SK-N-SH treated with all-trans-retinoic acid at 6 μM for 48 hours (cell line): Measurements from ENCODE around the gene PCDH12.

ENCODE experiments used
- ATAC-seq: fragments of 200-7000 bp; cut with Tn5 transposase; 3 replicates; pipeline ENCODE4 v1.9.1; 2020; ENCODE audit warnings: mild to moderate bottlenecking, moderate library complexity
- BACH2 ChIP-seq: fragments of 250-450 bp; sonication (Bioruptor Pico); IDR thresholded peaks from 2 replicates; pipeline ENCODE4 v1.9.0; 2021; ENCODE audit warnings: mild to moderate bottlenecking, borderline replicate concordance
- CSDC2 ChIP-seq: fragments of 250-450 bp; sonication (Bioruptor Pico); IDR thresholded peaks from 2 replicates; pipeline ENCODE4 v1.5.0; 2020; ENCODE audit warnings: mild to moderate bottlenecking, moderate library complexity
- ESRRG ChIP-seq: fragments of 250-450 bp; sonication (Bioruptor Pico); IDR thresholded peaks from 2 replicates; pipeline ENCODE4 v1.6.1; 2021; ENCODE audit warnings: mild to moderate bottlenecking
- ISL1 ChIP-seq: fragments of 250-450 bp; sonication (Bioruptor Pico); IDR thresholded peaks from 2 replicates; pipeline ENCODE4 v2.1.2; 2022; ENCODE audit warnings: mild to moderate bottlenecking, moderate library complexity
- PATZ1 ChIP-seq: fragments of 250-450 bp; sonication (Bioruptor Pico); IDR thresholded peaks from 2 replicates; pipeline ENCODE4 v1.8.0; 2020; ENCODE audit warnings: mild to moderate bottlenecking, moderate library complexity, borderline replicate concordance
- POU6F1 ChIP-seq: fragments of 250-450 bp; sonication (Bioruptor Pico); IDR thresholded peaks from 2 replicates; pipeline ENCODE4 v1.8.0; 2021; ENCODE audit warnings: low read depth, mild to moderate bottlenecking, moderate library complexity, borderline replicate concordance
- PPARA ChIP-seq: fragments of 250-450 bp; sonication (Bioruptor Pico); IDR thresholded peaks from 2 replicates; pipeline ENCODE4 v1.5.0; 2020; ENCODE audit warnings: mild to moderate bottlenecking, borderline replicate concordance
- SNAI2 ChIP-seq: fragments of 250-450 bp; sonication (Bioruptor Pico); IDR thresholded peaks from 2 replicates; pipeline ENCODE4 v1.5.0; 2020; ENCODE audit warnings: mild to moderate bottlenecking, moderate library complexity
- TCF4 ChIP-seq: fragments of 250-450 bp; sonication (Bioruptor Pico); IDR thresholded peaks from 2 replicates; pipeline ENCODE4 v1.8.0; 2021; ENCODE audit warnings: mild to moderate bottlenecking, moderate library complexity, borderline replicate concordance
- TOX ChIP-seq: fragments of 250-450 bp; sonication (Bioruptor Pico); IDR thresholded peaks from 2 replicates; pipeline ENCODE4 v1.8.0; 2021; ENCODE audit warnings: mild to moderate bottlenecking, moderate library complexity, borderline replicate concordance
- ZC3H10 ChIP-seq: fragments of 250-450 bp; sonication (Bioruptor Pico); IDR thresholded peaks from 2 replicates; pipeline ENCODE4 v1.5.1; 2021; ENCODE audit warnings: mild to moderate bottlenecking, moderate library complexity
- ZFP30 ChIP-seq: fragments of 450-650 bp; formaldehyde crosslinking; IDR thresholded peaks from 2 replicates; pipeline ENCODE4 v1.5.0; 2022; ENCODE audit warnings: mild to moderate bottlenecking, moderate library complexity
- ZNF565 ChIP-seq: fragments of 450-650 bp; formaldehyde crosslinking; conservative IDR thresholded peaks from 2 replicates; pipeline ENCODE4 v1.5.0; 2020; ENCODE audit warnings: low read depth, mild to moderate bottlenecking, moderate library complexity
- ZNF70 ChIP-seq: fragments of 450-650 bp; formaldehyde crosslinking; IDR thresholded peaks from 2 replicates; pipeline ENCODE4 v1.5.0; 2020; ENCODE audit warnings: mild to moderate bottlenecking, moderate library complexity
- ZNF8 ChIP-seq: fragments of 450-650 bp; formaldehyde crosslinking; IDR thresholded peaks from 2 replicates; pipeline ENCODE4 v1.5.0; 2020; ENCODE audit warnings: mild to moderate bottlenecking, moderate library complexity
- TF ChIP-seq, protein P1 (sequence below): fragments of 250-450 bp; sonication (Bioruptor Pico); IDR thresholded peaks from 2 replicates; pipeline ENCODE4 v1.5.0; 2020; ENCODE audit warnings: mild to moderate bottlenecking, moderate library complexity
- TF ChIP-seq, protein P2 (sequence below): fragments of 250-450 bp; sonication (Bioruptor Pico); IDR thresholded peaks from 2 replicates; pipeline ENCODE4 v1.5.1; 2020; ENCODE audit warnings: low read depth, mild to moderate bottlenecking, moderate library complexity

Gene PCDH12

GRCh38 chr5:141944076-141944475 is 13.9 kb downstream of the PCDH12 start:
- TF ChIP-seq BACH2 (CRISPR knock-in tag) (no peak), ZFP30 (no peak), ZNF8 (CRISPR knock-in tag) (no peak), TOX (CRISPR knock-in tag) (no peak), PATZ1 (CRISPR knock-in tag) (no peak), ZC3H10 (CRISPR knock-in tag) (no peak), ISL1 (CRISPR knock-in tag) (no peak), ZNF70 (CRISPR knock-in tag) (no peak), SNAI2 (no peak), PPARA (CRISPR knock-in tag) (no peak), POU6F1 (CRISPR knock-in tag) (no peak), ZNF565 (CRISPR knock-in tag) (no peak), ESRRG (CRISPR knock-in tag) (no peak)
- TF ChIP-seq, protein P1, sequence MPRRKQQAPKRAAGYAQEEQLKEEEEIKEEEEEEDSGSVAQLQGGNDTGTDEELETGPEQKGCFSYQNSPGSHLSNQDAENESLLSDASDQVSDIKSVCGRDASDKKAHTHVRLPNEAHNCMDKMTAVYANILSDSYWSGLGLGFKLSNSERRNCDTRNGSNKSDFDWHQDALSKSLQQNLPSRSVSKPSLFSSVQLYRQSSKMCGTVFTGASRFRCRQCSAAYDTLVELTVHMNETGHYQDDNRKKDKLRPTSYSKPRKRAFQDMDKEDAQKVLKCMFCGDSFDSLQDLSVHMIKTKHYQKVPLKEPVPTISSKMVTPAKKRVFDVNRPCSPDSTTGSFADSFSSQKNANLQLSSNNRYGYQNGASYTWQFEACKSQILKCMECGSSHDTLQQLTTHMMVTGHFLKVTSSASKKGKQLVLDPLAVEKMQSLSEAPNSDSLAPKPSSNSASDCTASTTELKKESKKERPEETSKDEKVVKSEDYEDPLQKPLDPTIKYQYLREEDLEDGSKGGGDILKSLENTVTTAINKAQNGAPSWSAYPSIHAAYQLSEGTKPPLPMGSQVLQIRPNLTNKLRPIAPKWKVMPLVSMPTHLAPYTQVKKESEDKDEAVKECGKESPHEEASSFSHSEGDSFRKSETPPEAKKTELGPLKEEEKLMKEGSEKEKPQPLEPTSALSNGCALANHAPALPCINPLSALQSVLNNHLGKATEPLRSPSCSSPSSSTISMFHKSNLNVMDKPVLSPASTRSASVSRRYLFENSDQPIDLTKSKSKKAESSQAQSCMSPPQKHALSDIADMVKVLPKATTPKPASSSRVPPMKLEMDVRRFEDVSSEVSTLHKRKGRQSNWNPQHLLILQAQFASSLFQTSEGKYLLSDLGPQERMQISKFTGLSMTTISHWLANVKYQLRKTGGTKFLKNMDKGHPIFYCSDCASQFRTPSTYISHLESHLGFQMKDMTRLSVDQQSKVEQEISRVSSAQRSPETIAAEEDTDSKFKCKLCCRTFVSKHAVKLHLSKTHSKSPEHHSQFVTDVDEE (CRISPR knock-in tag), result no peak
- TF ChIP-seq, protein P2, sequence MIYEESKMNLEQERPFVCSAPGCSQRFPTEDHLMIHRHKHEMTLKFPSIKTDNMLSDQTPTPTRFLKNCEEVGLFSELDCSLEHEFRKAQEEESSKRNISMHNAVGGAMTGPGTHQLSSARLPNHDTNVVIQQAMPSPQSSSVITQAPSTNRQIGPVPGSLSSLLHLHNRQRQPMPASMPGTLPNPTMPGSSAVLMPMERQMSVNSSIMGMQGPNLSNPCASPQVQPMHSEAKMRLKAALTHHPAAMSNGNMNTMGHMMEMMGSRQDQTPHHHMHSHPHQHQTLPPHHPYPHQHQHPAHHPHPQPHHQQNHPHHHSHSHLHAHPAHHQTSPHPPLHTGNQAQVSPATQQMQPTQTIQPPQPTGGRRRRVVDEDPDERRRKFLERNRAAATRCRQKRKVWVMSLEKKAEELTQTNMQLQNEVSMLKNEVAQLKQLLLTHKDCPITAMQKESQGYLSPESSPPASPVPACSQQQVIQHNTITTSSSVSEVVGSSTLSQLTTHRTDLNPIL (CRISPR knock-in tag), result no peak
- no peak for ATAC-seq

- TF ChIP-seq, protein P1 (CRISPR knock-in tag), result no peak
- TF ChIP-seq ZFP30 (no peak), BACH2 (CRISPR knock-in tag) (no peak), ZNF565 (CRISPR knock-in tag) (no peak), ISL1 (CRISPR knock-in tag) (no peak), ZC3H10 (CRISPR knock-in tag) (no peak), PATZ1 (CRISPR knock-in tag) (no peak), TCF4 (no peak), CSDC2 (no peak)
- TF ChIP-seq, protein P2 (CRISPR knock-in tag), result no peak
- no peak for ATAC-seq
Observed at GRCh38 chr5:141942185-141942857, 15.7 kb downstream of the PCDH12 start.
